Thyroid gland (tissue), 4 donors: ENCODE measurements around the gene TMUB2. TPM values are rescaled to one million over a fixed set of nuclear protein-coding genes. Genes with fewer than 3 reads are reported as not detected.

ENCODE experiments used
- DNase-seq, 2 donors: peaks; one replicate each; pipeline ENCODE4 v3.0.0-alpha.2; 2019
- H3K27ac ChIP-seq, 3 donors: fragments of 200-600 bp; sonication (generic); 1 replicate in 2 of 3; 2 replicates in 1 of 3; pipeline ENCODE4 v1.5.1; 2016 to 2019; ENCODE audit warnings: mild to moderate bottlenecking in 1 of 3, moderate library complexity in 1 of 3
- H3K27me3 ChIP-seq: fragments of 200-600 bp; sonication (generic); one replicate; pipeline ENCODE4 v1.5.1; 2019
- H3K36me3 ChIP-seq, 2 donors: fragments of 200-600 bp; sonication (generic); one replicate each; pipeline ENCODE4 v1.5.1; 2016 to 2019
- H3K4me1 ChIP-seq, 2 donors: fragments of 200-600 bp; sonication (generic); one replicate each; pipeline ENCODE4 v1.5.1; 2017 to 2019
- H3K4me3 ChIP-seq, 3 donors: fragments of 200-600 bp; sonication (generic); replicated peaks in 1 of 3; 1 replicate in 2 of 3; 2 replicates in 1 of 3; pipeline ENCODE4 v1.5.1; 2016; ENCODE audit warnings: mild to moderate bottlenecking in 1 of 3
- H3K9me3 ChIP-seq: fragments of 200-600 bp; sonication (generic); one replicate; pipeline ENCODE4 v1.5.1; 2017
- POLR2A ChIP-seq, 2 donors: fragments of 450-650 bp; IDR thresholded peaks; one replicate each; pipeline ENCODE4 v1.6.1; 2017; ENCODE audit warnings: antibody characterized with exemption in 2 of 2, mild to moderate bottlenecking in 2 of 2, moderate library complexity in 1 of 2
- WGBS, 2 donors: methylation state at CpG; one replicate each; pipeline ENCODE4 v1.1.5; 2017; 5-methylcytosine and 5-hydroxymethylcytosine counted together
- intact Hi-C: fragments of 100-400 bp; cut with DNase I; formaldehyde crosslinking; loops from one replicate; pipeline ENCODE4 v1.15.1; 2023
- total RNA-seq, 4 donors: library from RNA; depleted of rRNA; stranded (reverse); fragments of >200 nt; gene quantifications; one replicate each; pipeline ENCODE4 v1.2.3, GENCODE V29; 2016
- TF ChIP-seq, protein P1 (sequence below), 6 experiments: fragments of 200-600 bp in 3 of 6; fragments of 450-650 bp in 3 of 6; sonication (generic) in 3 of 6; IDR thresholded peaks; one replicate each; pipeline ENCODE4 v1.5.1; 2016 to 2019; ENCODE audit warnings: antibody characterized with exemption in 6 of 6, mild to moderate bottlenecking in 2 of 6, inconsistent platforms in 1 of 6, moderate library complexity in 1 of 6

TMUB2 gene
- total RNA-seq, 4 donors from 2014 or later = 30.6 to 50.5 (median 44.6) TPM

DNA sequence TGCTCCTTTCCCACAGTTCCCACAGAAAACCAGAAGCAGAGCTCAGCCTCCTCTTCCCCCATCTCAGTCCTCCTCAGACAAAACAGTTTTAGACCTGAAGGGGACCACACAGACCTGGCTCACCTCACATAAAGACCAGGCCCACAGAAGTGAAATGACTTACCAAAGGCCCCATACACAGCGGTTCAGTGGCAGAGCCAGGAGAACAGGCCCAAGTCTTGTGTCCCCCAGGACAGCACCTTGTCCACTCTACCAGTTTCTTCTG, 27.4 kb downstream of the TMUB2 start:
- 92 to 100% methylated on average over 1 of the region's 1 CpG for WGBS, 2 donors
- Histone ChIP-seq H3K9me3 (no peaks in the 10 kb centered on the region), H3K27me3 (no peaks in the 10 kb centered on the region), H3K27ac (peak overlapping the region in 1 of 3 donors; percentile 22), H3K36me3 (peaks cover 55 to 59% of the 10 kb centered on the region in 2 donors), H3K4me3 (no peak overlapping the region), H3K4me1 (peaks cover 12 to 20% of the 10 kb centered on the region in 2 donors)
- intact Hi-C loops = no loop called here
- DNase-seq = no peak
- no peak for TF ChIP-seq POLR2A (IDR thresholded peaks at IDR 0.05)
- TF ChIP-seq, protein P1, sequence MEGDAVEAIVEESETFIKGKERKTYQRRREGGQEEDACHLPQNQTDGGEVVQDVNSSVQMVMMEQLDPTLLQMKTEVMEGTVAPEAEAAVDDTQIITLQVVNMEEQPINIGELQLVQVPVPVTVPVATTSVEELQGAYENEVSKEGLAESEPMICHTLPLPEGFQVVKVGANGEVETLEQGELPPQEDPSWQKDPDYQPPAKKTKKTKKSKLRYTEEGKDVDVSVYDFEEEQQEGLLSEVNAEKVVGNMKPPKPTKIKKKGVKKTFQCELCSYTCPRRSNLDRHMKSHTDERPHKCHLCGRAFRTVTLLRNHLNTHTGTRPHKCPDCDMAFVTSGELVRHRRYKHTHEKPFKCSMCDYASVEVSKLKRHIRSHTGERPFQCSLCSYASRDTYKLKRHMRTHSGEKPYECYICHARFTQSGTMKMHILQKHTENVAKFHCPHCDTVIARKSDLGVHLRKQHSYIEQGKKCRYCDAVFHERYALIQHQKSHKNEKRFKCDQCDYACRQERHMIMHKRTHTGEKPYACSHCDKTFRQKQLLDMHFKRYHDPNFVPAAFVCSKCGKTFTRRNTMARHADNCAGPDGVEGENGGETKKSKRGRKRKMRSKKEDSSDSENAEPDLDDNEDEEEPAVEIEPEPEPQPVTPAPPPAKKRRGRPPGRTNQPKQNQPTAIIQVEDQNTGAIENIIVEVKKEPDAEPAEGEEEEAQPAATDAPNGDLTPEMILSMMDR (IDR thresholded peaks at IDR 0.05) = no peak

DNA sequence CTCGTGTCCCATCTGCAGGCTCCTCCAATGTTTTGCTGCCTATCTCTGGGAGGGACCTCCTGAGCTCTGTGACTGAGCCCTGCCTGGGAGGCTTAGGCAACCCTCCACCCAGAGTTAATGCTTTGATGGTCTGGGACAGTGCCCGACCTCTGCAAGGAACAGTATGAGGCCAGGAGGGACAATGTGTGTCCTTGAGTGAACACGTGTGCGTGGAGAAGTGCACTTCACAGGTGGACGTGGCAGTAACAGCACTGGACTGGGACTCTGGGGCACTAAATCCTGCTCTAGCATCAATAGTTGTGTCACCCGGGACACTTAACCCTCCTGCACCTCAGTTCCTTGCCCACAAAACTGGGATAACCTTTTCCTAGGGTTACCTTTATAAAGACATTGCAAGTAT, 28.1 kb downstream of the TMUB2 start:
- DNase-seq = peak; percentile 54 to 55
- Histone ChIP-seq H3K36me3 (peaks cover 47 to 52% of the 10 kb centered on the region in 2 donors), H3K27me3 (no peaks in the 10 kb centered on the region), H3K27ac (no peak overlapping the region), H3K4me3 (no peak overlapping the region), H3K9me3 (no peaks in the 10 kb centered on the region), H3K4me1 (peaks cover 12 to 20% of the 10 kb centered on the region in 2 donors)
- TF ChIP-seq, protein P1 (IDR thresholded peaks at IDR 0.05) = no peak
- TF ChIP-seq POLR2A (IDR thresholded peaks at IDR 0.05) = no peak
- WGBS, 2 donors = 75 to 87% methylated on average over 6 of the region's 6 CpGs
- intact Hi-C loops = no loop called here

DNA sequence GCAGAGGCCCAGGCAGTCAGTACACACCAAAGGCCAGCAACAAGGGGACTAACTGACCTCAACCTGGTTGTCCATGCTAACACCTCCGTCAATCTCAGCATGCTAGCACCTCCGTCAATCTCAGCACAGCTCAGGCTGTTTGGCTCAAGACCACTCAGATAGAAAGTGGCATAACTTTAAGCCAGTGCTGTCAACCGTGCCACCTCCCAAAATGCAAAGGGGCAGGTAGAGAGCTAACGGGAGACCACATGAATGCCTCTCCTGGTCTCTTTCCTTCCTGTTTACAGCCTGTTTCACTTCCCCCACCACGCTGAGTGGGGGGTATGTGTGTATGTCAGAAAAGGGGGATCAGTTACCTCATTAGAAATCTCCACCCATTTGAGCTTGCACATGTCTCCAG, 29.4 kb downstream of the TMUB2 start:
- Histone ChIP-seq H3K4me3 (no peak overlapping the region), H3K4me1 (peaks cover 12 to 15% of the 10 kb centered on the region in 2 donors), H3K36me3 (peaks cover 36 to 39% of the 10 kb centered on the region in 2 donors), H3K27me3 (no peaks in the 10 kb centered on the region), H3K27ac (no peak overlapping the region), H3K9me3 (no peaks in the 10 kb centered on the region)
- WGBS, 2 donors = 73 to 75% methylated on average over 5 of the region's 5 CpGs
- intact Hi-C loops = no loop called here
- TF ChIP-seq, protein P1 (IDR thresholded peaks at IDR 0.05) = no peak
- TF ChIP-seq POLR2A (IDR thresholded peaks at IDR 0.05) = no peak
- DNase-seq = no peak

DNA sequence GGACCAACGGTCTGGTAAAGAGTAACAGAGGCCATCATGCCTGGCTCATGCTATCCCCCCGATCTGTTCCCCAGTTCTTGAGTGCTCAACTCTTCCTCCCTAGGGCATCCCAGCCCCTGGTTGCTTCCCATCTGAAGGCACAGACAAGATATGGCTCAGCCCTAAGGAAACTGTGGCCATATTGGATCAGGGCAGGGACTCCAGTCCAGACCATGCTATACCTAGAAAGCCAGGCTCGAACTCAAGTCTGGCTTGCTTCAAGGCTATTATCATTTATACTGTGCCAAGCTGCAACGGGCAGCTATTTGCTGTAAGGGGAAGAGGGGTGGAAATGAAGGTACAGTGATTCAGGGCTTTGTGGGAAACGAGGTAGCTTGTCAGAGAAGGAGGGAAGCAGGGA, 29.9 kb downstream of the TMUB2 start:
- peaks cover 12 to 15% of the 10 kb centered on the region in 2 donors for H3K4me1 ChIP-seq
- no peak overlapping the region for H3K27ac ChIP-seq
- no peak for DNase-seq
- no peak overlapping the region for H3K4me3 ChIP-seq
- WGBS, 2 donors = 74 to 86% methylated on average over 5 of the region's 5 CpGs
- intact Hi-C loops = no loop called here
- TF ChIP-seq POLR2A (IDR thresholded peaks at IDR 0.05) = no peak
- TF ChIP-seq, protein P1 (IDR thresholded peaks at IDR 0.05) = no peak
- H3K36me3 ChIP-seq = peaks cover 31 to 34% of the 10 kb centered on the region in 2 donors
- no peaks in the 10 kb centered on the region for H3K27me3 ChIP-seq
- no peaks in the 10 kb centered on the region for H3K9me3 ChIP-seq

DNA sequence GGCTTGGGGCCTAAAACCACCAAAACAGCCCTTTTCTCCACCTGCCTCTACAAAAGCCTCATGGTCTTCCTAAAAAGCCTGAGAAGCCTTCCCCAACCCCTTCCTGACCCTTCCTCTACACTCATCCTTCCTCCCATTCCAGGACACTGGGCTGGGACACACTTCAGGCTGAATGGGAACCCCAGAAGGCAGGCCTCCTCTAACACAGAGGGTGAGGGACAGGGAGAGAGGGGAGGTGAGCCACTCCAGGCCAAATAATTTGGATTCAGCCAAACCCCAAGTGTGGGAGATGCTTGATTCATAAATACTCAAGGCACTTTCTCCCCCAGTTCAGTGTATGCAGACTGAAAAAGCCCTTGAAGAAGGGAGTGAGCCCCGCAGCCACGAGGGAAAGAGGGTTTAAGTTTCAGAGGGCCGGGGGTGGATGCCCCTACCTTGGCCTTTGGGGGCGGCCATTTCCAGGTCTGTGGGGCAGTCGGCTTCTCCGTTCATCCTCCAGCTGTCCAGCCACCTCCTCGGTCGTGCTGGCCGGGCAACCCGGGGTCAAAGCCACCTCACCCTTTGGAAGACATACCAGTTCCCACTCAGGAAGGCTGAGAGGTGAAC, 31.1 kb downstream of the TMUB2 start:
- TF ChIP-seq POLR2A (IDR thresholded peaks at IDR 0.05) = no peak
- TF ChIP-seq, protein P1 (IDR thresholded peaks at IDR 0.05) = no peak
- Histone ChIP-seq H3K4me1 (peaks cover 17 to 22% of the 10 kb centered on the region in 2 donors), H3K27me3 (no peaks in the 10 kb centered on the region), H3K9me3 (no peaks in the 10 kb centered on the region), H3K27ac (peak overlapping the region in 2 of 3 donors; percentile 97 to 99), H3K36me3 (peaks cover 29 to 30% of the 10 kb centered on the region in 2 donors), H3K4me3 (peak overlapping the region in 2 of 3 donors; percentile 9 to 88)
- DNase-seq = no peak
- 2 to 8% methylated on average over 7 to 10 of the region's 10 CpGs for WGBS, 2 donors
- intact Hi-C loops = loop anchor here (2.0 kb wide), 1 partner anchor 105 kb away; no protein-coding TSS in a partner anchor
